NCI-H2227 (cell line): ENCODE measurements around the gene ETHE1.
"Not testable (repeated sequence)": the region's sequence is repeated elsewhere in the genome, so short reads cannot be mapped to it uniquely, and the experiment has no call there.

Experiments used
- DNase-seq: peaks from one replicate; lab custom pipeline; 2025; ENCODE audit not compliant: unreplicated experiment; lab: John Stamatoyannopoulos, UW

ETHE1 gene

GRCh38 chr19:43552616-43553015, 25.6 kb upstream of the ETHE1 start:
- DNase-seq, result no peak

GRCh38 chr19:43552198-43552450, 25.1 kb upstream of the ETHE1 start:
- DNase-seq, result no peak

- no peak for DNase-seq
Measured at GRCh38 chr19:43551399-43552197, 24.6 kb upstream of the ETHE1 start.

GRCh38 chr19:43548706-43549105, 21.7 kb upstream of the ETHE1 start:
- no peak for DNase-seq

GRCh38 chr19:43547926-43548325, 20.9 kb upstream of the ETHE1 start:
- DNase-seq, result not testable (repeated sequence)

- DNase-seq, result no peak
Measured at GRCh38 chr19:43546581-43546980, 19.6 kb upstream of the ETHE1 start.

DNA sequence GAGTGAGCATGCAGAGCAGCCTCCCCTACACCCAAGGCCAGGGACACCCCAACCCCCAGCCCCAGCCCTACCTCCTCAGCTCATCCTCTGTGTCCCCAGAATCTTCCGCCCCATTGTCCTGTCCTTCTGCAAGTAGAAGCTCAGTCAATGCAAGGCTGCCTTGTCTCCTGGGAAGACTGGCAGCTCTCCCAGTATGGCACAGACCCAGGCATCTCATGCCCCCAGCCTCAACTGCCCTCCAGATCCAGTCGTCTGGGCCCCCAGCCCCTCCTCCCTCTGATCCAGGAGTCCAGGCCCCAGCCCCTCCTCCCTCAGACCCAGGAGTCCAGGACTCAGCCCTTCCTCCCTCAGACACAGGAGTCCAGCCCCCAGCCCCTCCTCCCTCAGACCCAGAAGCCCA, 19.0 kb upstream of the ETHE1 start:
- no peak for DNase-seq

GRCh38 chr19:43545276-43545675, 18.3 kb upstream of the ETHE1 start:
- DNase-seq, result no peak

- no peak for DNase-seq
Measured at GRCh38 chr19:43544077-43544476, 17.1 kb upstream of the ETHE1 start.

DNA sequence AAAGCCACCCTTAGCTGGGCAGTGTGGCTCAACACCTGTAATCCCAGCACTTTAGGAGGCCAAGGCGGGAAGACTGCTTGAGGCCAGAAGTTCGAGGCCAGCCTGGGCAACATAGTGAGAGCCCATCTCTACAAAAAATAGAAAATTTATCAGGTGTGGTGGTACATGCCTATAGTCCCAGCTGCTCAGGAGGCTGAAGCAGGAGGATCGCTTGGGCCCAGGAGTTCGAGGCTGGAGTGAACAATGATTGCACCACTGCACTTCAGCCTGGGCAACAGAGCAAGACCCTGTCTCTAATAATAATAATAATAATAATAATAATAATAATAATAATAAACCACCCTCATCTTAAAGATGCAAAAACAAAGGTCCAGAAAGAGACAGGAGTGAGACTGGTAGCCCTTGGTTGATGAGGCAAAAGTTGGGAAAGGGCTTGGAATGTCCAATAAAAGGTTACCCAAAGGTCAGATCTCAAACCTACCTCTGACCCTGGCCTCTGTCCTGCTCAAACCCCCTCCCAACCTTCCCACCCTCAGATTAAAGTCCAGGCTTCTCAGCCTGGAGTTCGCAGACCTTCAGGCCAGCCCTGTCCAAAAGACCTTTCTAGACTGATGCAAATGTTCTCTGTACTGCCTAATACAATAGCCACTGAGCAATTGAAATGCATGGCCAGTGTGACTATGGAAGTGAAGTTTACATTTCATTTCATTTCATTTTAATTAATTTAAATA, 15.1 kb upstream of the ETHE1 start:
- DNase-seq, result no peak

DNA sequence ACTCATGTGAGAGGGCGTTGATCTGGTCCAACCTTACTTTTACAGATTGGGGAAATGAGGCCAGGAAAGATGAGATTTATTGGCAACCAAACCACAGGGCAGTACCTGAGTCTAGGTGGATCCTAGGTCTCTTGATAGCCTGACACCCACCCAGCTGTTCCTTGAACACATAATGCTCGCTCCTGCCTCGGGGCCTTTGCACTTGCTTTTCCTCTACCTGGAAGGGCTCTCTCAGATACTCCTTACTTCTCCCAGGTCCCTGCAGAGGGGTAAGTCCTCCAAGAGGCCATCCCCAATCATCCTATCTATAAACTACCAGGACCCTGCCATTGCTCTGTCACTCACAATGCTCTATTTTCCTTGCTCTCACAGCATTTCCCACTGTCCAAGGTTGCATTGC, 13.4 kb upstream of the ETHE1 start:
- DNase-seq, result no peak

DNA sequence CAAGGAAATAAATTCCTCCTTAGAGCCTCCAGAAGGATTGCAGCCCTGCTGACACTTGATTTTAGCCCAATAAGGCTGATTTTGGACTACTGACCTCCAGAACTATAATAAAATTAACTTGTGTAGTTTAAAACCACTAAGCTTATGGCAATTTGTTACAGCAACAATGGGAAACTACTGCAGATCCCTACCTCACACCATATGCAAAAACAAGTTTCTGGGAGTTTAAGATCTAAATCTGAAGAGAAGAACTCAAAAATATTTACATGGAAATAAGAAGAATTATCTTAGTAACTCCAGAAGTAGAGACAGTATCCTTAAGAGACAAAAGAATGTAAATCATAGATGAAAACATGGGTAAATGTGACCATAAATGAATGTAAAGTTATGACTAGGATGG, 11.9 kb upstream of the ETHE1 start:
- no peak for DNase-seq

DNA sequence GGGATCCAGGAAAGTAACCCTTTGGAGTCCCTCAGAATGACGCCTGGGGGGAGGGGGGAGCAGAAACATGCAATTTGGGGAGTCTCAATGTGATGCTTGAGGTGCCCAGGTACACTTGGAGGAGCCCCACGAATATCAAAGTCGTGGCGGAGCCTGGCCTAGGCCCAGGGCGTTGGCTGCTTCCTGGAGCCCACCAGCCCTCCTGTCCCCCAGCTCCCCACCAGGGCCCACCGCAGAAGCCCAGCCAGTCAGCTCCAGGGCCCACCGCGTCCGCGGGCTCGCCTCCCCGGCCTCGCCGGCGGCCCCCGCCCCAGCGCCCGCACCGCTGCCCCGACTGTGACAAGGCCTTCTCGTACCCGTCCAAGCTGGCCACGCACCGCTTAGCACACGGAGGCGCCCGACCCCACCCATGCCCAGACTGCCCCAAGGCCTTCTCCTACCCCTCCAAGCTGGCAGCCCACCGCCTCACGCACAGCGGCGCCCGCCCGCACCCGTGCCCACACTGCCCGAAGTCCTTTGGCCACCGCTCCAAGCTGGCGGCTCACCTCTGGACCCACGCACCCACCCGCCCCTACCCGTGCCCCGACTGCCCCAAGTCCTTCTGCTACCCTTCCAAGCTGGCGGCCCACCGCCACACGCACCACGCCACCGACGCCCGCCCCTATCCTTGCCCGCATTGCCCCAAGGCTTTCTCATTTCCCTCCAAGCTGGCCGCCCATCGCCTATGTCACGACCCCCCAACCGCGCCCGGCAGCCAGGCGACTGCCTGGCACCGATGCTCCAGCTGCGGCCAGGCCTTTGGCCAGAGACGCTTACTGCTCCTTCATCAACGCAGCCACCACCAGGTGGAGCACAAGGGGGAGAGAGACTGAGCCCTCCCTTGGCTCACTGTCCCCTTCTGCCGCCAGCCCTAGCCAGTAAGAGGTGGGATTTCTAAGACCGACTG, 8.1 kb upstream of the ETHE1 start:
- DNase-seq, result peak; percentile 20

GRCh38 chr19:43534305-43534815, 7.4 kb upstream of the ETHE1 start:
- DNase-seq, result no peak

GRCh38 chr19:43533546-43534304, 6.7 kb upstream of the ETHE1 start:
- peak; percentile 98 for DNase-seq

DNA sequence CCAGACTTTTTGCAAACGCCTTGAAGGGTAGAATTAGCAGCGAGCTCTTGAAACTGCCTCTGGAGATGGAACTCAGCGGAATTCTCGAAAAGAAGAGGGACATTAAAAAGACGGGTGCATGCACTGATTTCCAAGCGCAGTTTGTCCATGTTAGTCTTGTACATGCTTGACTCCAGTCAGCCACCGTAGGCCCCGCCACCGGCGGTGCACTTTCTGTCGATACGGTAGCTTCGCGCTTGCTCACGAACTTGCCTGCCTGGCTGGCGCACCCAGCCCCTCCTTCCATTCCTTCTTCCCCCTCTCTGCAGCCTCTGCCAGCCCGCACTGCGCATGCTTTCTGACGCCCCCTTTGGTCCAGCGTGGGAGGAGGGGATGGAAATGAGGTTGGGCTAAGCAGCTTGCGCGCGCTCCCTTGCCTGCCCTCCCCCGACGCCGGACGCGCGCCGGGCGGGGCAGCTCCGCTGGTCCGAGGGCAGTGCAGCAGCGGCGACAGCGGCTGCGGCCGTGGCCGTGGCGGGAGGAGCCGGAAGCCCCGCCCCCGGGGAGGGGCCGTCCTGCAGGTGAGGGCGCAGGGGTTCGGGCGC, 6.1 kb upstream of the ETHE1 start, which contains the start of gene ZNF575:
TSS of gene ZNF575 (plus strand) at position 227 of the 584 bp plus-strand sequence. CDS start 1,235 bp downstream, outside the sequence.
- DNase-seq, result peak; percentile 96

DNA sequence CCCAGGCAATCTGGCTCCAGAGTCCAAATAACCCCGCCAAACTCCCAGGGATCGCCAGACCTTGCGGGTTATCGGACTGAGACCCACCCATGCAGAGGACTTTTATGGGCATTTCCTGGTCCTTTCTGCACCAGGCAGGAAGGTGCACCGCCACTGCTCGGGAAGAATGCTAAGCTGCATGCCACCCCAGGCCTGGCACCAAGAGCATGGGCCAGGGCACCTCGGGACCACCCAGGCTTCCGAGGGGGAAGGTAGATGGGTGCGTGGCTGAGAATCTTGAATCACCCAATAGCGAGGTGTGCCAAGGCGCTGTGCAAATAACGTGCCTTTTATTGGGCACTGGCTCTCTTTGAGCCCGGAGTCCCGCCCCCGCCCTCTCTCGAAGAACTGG, 5.6 kb upstream of the ETHE1 start:
- peak; percentile 84 for DNase-seq

DNA sequence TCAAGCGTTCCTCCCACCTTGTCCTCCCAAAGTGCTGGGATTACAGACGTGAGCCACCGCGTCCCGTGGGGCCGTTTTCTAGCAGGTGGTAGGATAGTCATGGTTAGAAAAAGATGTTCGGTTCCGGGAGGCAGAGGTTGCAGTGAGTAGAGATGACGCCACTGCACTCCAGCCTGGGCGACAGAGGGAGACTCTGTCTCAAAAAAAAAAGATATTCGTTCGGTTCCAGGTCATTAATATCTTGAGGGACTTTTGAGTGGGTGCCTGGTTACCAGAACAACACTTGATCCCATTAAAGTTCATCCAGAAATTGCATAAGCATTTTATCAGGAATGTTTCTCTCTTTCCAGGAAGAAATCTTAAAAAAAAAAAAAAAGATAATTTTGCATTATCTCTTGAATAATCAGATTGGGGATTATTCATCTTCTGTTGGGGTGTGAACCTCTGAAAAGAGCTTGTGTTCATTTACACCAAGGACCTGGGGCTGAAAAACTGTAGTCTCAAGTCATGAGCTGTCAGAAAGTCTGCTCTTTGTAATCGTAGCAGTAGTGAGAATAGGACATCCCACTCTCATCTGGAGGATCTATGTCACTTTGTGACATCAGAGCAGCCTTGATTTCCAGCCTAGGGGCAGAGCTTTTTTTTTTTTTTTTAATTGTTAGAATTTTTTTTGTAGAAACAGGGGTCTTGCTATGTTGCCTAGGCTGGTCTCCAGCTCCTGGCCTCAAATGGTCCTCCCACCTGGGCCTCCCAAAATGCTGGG, 1.0 kb upstream of the ETHE1 start:
- DNase-seq, result no peak
